ENCODE measurements around the gene ZNF808. TPM values are rescaled to one million over a fixed set of nuclear protein-coding genes. Genes with fewer than 3 reads are reported as not detected.
"Not testable (repeated sequence)": the region's sequence is repeated elsewhere in the genome, so short reads cannot be mapped to it uniquely, and the experiment has no call there.

The ZNF808 gene
- total RNA-seq, 2 donors from 2014 or later, result 27.9 to 28.7 TPM

DNA sequence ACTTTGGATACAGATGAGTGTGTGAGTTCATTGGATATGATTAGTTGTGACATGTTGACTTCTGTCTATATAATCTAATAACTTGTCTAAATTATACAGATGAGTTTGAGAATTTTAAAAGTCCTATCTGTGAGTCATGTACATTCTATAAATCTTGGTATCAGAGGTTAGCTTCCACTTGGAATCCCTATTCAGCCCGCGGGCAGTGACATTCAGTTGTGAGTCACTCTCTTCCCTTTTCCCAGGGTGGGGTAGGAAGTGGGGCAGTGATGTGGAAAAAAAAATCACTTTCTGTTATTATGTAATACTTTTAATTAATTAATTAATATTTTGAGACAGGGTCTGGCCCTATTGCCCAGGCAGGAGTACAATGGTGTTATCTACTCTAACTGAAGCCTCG lies 33.0 kb upstream of the ZNF808 start:
- intact Hi-C loops (cut with DNase I), result no loop called here
- Histone ChIP-seq H3K4me3 (no peak overlapping the region), H3K36me3 (no peaks in the 10 kb centered on the region), H3K9me3 (no peaks in the 10 kb centered on the region), H3K27me3 (no peaks in the 10 kb centered on the region), H3K27ac (no peak overlapping the region), H3K4me1 (no peaks in the 10 kb centered on the region), H3K9ac (ENCODE audit: low read depth in 2 of 2, low read length in 2 of 2) (no peak overlapping the region)
- TF ChIP-seq CTCF (IDR thresholded peaks at IDR 0.05), result no peak
- DNase-seq, result no peak

- TF ChIP-seq CTCF (IDR thresholded peaks at IDR 0.05), result no peak
- Histone ChIP-seq H3K36me3 (no peaks in the 10 kb centered on the region), H3K9ac (ENCODE audit: low read depth in 2 of 2, low read length in 2 of 2) (no peak overlapping the region), H3K9me3 (no peaks in the 10 kb centered on the region), H3K4me1 (no peaks in the 10 kb centered on the region), H3K27ac (no peak overlapping the region), H3K4me3 (no peak overlapping the region), H3K27me3 (no peaks in the 10 kb centered on the region)
- intact Hi-C loops (cut with DNase I), result no loop called here
- DNase-seq, result no peak
Observed at GRCh38 chr19:52498571-52498970, 28.9 kb upstream of the ZNF808 start.

DNA sequence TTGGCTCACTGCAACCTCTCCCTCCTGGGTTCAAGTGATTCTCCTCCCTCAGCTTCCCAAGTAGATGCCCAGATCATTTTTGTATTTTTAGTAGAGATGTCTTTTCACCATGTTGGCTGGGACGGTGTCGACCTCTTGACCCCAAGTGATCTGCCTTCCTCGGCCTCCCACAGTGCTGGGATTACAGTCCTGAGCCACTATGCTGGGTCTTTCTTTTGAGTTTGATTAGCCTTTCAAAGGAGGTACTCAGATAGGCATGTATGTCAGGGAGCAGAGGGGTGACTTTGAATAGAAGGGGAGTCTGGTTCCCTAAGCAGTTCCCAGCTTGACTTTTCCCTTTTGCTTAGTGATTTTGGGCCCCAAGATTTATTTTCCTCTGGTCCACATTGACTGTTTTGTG lies 27.0 kb upstream of the ZNF808 start:
- H3K27me3 ChIP-seq; H3K4me3 ChIP-seq; H3K4me1 ChIP-seq; H3K27ac ChIP-seq; H3K9me3 ChIP-seq; H3K36me3 ChIP-seq; intact Hi-C loops (cut with DNase I); DNase-seq; H3K9ac ChIP-seq (ENCODE audit: low read depth in 2 of 2, low read length in 2 of 2): not testable (repeated sequence)

DNA sequence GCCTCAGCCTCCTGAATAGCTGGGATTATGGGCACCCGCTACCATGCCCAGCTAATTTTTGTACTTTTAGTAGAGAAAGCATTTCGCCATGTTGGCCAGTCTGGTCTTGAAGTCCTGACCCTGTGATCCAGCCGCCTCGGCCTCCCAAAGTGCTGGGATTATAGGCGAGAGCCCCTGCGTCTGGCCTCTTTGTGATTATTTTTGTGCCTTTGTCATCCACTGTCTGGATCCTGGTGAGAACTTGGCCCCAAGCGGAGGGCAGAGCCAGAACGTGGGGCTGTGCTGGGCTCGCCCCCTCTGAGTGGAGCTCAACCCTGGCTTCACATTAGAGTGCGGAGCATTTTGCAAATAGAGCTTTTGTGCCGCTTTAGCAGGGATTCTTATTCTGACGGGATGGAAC lies 26.5 kb upstream of the ZNF808 start:
- H3K9ac ChIP-seq (ENCODE audit: low read depth in 2 of 2, low read length in 2 of 2); H3K36me3 ChIP-seq; H3K4me1 ChIP-seq; intact Hi-C loops (cut with DNase I); DNase-seq; H3K27ac ChIP-seq; H3K27me3 ChIP-seq; H3K4me3 ChIP-seq; H3K9me3 ChIP-seq: not testable (repeated sequence)

- DNase-seq, result no peak
- no peaks in the 10 kb centered on the region for H3K27me3 ChIP-seq
- H3K9ac ChIP-seq (ENCODE audit: low read depth in 2 of 2, low read length in 2 of 2), result no peak overlapping the region
- no peaks in the 10 kb centered on the region for H3K36me3 ChIP-seq
- H3K4me1 ChIP-seq, result no peaks in the 10 kb centered on the region
- intact Hi-C loops (cut with DNase I), result no loop called here
- no peak overlapping the region for H3K4me3 ChIP-seq
- no peak overlapping the region for H3K27ac ChIP-seq
- no peak for TF ChIP-seq CTCF (IDR thresholded peaks at IDR 0.05)
- no peaks in the 10 kb centered on the region for H3K9me3 ChIP-seq
Observed at GRCh38 chr19:52507266-52507665, 20.2 kb upstream of the ZNF808 start.

DNA sequence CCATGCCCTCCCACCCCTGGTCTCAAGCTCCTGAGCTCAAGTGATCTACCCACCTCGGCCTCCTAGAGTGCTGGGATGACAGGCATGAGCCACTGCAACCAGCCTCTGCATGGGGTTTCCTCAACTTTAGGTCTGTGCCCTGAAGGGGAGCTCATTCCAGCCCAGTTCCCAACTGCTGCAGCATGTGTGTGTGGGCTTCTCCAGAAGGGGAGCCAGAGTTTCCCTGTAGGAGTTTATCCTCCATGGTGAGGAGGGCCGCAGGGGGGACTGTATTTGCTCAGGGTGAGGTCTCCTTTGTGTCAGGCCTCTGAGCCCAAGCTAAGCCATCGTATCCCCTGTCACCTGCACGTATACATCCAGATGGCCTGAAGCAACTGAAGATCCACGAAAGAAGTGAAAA lies 11.3 kb upstream of the ZNF808 start:
- Histone ChIP-seq H3K36me3 (no peaks in the 10 kb centered on the region), H3K27me3 (no peaks in the 10 kb centered on the region), H3K4me3 (no peak overlapping the region), H3K9ac (ENCODE audit: low read depth in 2 of 2, low read length in 2 of 2) (no peak overlapping the region), H3K9me3 (no peaks in the 10 kb centered on the region), H3K4me1 (no peaks in the 10 kb centered on the region), H3K27ac (no peak overlapping the region)
- intact Hi-C loops (cut with DNase I), result no loop called here
- DNase-seq, result no peak
- TF ChIP-seq CTCF (IDR thresholded peaks at IDR 0.05), result no peak

DNA sequence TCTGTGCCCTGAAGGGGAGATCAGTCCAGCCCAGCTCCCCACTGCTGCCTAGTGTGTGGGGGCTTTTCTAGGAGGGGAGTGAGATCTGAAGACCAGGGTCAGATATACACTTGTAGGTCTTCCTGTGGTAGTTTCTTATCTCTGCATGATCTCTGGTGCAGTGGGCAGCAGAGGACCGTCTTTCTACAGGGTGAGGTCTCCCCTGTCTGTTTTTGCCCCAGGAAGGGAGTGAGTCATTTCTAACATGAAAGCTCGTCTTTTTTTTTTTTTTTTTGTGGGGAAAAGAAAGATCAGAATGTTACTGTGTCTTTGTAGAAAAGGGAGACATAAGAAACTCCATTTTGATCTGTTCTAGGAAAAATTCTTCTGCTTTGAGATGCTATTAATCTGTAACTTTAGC lies 8.8 kb upstream of the ZNF808 start:
- TF ChIP-seq CTCF (IDR thresholded peaks at IDR 0.05), result no peak
- H3K4me3 ChIP-seq, result no peak overlapping the region
- no peaks in the 10 kb centered on the region for H3K9me3 ChIP-seq
- H3K27me3 ChIP-seq, result no peaks in the 10 kb centered on the region
- H3K27ac ChIP-seq, result no peak overlapping the region
- no peaks in the 10 kb centered on the region for H3K4me1 ChIP-seq
- intact Hi-C loops (cut with DNase I), result no loop called here
- DNase-seq, result no peak
- H3K9ac ChIP-seq (ENCODE audit: low read depth in 2 of 2, low read length in 2 of 2), result no peak overlapping the region
- H3K36me3 ChIP-seq, result no peaks in the 10 kb centered on the region

DNA sequence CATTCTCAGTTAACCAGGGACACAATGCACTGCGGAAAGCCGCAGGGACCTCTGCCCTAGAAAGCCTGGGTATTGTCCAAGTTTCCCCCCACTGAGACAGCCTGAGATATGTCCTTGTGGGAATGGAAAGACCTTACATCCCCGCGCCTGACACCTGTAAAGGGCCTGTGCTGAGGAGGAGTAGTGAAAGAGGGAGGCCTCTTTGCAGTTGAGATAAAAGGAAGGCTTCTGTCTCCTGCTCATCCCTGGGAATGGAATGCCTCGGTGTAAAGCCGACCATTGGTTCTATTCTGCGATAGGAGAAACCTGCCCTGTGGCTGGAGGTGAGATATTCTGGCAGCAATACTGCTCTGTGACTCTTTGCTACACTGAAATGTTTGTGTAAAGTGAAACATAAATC lies 8.3 kb upstream of the ZNF808 start:
- H3K4me3 ChIP-seq; H3K4me1 ChIP-seq; H3K36me3 ChIP-seq; H3K27ac ChIP-seq; H3K9ac ChIP-seq (ENCODE audit: low read depth in 2 of 2, low read length in 2 of 2); DNase-seq; H3K27me3 ChIP-seq; H3K9me3 ChIP-seq; intact Hi-C loops (cut with DNase I): not testable (repeated sequence)

Data from colonic mucosa (tissue), 4 donors.